DMS79 (cell line): ENCODE measurements around the gene AP5B1.

Experiments used
- DNase-seq: peaks from one replicate; lab custom pipeline; 2025; lab: John Stamatoyannopoulos, UW

AP5B1 gene

DNA sequence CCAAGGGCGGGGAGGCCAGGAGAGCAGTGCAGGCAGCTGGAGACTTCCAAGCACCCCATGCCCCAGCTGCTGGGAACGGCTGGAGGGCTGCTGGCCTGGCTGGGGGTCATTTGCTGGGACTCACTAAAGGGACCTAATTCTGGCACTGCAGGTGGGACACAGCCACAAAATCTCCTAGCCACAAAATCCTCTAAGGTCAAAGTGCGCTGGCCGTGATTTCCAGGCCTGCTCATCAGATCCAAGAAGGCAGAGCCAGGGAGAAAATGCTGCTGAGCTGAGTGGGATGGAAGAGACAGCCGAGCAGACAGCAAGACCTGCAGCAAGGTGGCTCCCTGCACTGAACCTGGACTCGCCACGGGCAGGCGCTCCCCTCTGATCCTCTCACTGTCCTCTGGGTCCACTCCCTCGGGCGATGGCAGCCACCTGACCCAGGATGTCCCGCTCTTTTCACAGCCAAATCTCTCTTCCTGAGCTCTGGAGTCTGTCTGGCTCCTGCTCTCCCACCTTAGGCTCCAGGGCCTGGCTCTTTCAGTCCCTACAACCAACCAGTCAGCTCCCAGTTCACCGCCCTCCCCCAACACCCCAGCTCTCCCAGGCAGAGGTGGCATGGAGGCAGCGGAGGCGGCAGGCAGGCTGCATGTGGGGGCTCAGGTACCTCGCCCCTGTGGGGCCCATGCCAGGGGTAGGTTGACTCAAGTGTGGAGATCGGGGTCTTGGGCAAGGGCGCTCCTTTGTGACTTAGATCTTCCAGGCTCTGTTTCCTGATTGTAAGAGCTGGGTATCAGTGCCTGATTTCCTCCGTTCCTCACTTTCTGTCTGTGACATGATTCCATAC is 20.6 kb upstream of the AP5B1 start:
- DNase-seq: no peak

- no peak for DNase-seq
These were observed 18.1 kb upstream of the AP5B1 start for GRCh38 chr11:65798882-65799281.

DNA sequence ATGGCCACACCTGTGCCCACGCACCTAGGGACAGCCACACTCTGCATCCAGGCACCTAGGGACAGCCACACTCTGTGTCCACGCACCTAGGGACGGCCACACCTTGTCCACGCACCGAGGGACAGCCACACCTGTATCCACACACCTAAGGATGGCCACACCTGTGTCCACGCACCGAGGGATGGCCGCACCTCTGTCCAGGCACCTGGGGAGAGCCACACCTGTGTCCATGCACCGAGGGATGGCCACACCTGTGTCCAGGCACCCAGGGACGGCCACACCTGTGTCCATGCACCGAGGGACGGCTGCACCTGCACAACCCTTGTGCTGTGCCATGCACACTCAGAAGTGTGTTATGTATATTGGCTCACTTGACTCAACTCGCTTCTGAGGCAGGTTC is 16.9 kb upstream of the AP5B1 start:
- DNase-seq: no peak

DNA sequence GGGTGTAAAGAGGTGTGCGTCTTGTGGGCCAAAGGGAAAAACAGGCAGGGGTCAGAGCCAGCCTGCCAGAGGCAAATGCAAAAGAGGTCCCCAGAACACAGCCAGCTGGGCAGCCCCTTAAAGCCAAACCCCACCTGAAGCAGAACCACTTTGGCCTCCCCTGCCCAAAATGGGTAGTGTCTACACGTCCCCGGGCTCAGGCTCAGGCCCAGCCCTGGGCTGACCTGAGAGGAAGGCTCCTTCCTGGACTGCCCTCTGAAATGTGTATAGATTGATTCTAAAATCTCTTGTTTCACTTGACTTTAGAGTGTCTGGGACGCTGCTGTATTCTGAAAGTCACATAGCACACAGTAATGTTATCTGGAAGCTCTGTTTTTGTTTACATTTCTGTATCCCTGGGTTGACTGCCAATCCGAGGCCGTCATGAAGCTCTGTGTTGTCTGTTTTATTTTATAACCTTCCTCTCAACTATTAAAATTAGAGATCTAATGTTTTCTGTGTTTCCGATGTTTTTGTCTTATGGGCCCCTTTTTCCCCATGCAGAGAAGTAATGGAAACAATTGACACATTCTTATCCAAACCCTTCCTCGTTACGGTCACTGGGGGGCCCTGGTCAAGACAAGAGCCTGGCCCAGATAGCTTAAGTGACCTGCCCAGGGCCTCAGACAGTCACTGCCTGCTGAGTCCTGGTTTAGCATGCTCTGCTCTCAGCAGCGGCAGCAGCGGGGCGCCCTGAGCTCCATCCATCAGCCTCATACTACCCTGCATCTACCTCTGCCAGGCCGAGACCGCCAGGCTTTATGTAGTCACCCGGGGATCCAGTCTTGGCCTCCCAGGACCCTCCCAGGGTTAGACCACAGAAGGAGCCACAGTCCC is 16.2 kb upstream of the AP5B1 start:
- no peak for DNase-seq

DNA sequence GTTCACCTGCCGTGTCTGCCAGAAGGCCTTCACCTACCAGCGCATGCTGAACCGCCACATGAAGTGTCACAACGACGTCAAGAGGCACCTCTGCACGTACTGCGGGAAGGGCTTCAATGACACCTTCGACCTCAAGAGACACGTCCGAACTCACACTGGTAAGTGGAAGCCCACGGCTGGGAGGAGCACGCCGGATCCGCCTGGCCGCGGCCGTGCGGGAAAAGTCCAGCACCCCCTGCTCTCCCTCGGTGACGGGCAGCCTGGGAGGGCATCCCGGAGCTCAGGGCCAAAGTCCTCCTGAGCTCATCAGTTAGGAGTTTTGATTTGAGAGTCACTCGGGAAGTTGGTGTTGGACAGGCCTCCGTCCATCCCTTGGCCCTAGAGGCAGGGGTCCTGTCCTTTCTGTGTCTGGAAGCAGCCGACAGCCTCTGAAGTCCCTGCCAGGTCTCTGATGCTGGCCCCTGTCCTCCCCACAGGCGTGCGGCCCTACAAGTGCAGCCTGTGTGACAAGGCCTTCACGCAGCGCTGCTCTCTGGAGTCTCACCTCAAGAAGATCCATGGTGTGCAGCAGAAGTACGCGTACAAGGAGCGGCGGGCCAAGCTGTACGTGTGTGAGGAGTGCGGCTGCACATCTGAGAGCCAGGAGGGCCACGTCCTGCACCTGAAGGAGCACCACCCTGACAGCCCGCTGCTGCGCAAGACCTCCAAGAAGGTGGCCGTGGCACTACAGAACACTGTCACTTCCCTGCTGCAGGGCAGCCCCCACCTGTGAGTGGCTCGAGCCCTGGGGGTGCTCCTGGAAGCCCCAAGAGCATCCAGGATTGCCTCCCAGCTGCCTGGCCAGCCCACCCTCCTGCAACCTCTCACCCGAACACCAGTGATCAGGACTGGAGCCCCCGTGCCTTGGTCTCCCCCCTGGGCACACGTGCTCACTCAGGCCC is 14.1 kb upstream of the AP5B1 start:
- DNase-seq: no peak

DNA sequence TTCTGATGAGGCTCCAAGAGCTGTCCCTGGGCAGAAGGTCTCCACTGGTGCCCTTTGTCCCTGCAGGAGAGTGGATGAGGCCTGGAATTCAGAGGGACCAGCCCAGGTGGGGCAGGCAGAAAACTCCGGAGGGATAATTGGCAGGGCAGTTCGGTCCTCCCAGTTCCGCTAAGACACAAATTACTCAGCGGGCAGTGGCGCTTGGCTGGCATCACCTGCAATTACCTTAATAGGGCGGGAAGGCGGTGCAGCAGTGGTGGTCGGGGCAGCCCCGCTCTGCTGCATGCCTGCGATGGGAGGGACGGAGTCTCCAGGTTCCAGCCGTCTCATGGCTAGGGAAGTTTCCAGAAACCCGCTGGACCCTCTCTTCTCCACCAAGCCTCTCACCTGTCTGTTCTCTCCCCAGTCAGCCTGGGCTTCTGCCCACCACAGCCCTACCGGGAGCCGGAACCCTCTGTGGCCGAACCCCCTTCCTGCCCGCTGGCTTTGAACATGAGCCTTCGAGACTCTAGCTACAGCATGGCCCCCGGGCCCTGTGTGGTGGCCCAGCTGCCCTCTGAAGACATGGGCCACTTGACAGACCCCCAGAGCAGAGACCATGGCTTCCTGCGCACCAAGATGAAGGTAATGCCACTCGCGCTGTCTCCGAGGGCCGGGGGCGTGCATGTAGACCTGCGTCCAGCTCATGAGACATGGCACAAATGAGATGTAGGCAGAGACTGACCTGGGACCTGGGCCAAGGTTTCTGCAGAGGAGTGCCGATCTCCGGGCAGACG is 13.0 kb upstream of the AP5B1 start:
- no peak for DNase-seq

DNA sequence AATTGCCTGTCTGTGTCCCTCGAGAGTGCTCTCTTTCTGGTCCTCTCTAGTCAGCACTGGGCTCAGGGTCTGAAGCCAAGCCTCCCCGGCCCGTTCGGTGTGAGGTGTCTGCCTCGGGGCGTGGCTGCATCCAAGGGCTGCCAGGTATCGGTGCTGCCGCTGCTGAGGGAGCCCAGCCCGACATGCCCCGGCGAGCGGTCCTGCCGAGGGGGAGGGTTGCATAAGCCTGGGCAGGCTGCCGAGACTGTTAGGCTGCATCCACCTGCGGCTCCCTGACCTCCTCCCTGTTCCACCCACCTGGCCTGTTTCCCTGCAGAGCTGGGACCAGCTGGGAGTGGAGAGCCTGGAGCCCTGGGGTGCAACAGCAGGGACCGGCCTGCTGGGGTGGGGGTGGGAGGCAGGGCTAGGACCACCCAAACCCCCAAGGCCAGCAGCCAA is 12.4 kb upstream of the AP5B1 start:
- peak; percentile 75 for DNase-seq

- DNase-seq: no peak
These were observed 11.7 kb upstream of the AP5B1 start for GRCh38 chr11:65792456-65792855.

DNA sequence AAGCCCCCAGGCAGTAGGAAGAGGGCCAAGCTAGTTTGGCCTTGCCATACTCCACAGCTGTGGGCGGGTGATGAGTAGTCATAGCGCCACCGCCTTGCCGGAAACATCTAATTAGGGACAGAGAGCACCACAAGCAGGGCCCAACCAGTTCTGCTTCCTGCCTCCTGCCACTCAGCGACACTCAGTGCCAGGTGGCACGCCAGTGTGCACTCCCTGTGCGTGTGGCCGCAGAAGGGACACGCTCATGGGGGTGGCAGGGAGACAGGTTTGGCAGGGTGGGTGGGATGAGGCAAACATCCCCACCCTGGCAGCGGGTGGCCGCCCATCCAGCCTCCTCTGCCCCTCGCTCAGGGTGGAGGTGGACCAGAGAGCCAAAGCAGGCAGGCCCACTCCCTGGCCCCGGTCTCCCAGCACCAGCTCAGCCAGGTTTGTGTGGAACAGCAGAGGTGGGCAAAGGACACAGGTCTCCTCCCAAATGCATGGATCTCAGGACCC is 11.0 kb upstream of the AP5B1 start:
- DNase-seq: peak; percentile 65

DNA sequence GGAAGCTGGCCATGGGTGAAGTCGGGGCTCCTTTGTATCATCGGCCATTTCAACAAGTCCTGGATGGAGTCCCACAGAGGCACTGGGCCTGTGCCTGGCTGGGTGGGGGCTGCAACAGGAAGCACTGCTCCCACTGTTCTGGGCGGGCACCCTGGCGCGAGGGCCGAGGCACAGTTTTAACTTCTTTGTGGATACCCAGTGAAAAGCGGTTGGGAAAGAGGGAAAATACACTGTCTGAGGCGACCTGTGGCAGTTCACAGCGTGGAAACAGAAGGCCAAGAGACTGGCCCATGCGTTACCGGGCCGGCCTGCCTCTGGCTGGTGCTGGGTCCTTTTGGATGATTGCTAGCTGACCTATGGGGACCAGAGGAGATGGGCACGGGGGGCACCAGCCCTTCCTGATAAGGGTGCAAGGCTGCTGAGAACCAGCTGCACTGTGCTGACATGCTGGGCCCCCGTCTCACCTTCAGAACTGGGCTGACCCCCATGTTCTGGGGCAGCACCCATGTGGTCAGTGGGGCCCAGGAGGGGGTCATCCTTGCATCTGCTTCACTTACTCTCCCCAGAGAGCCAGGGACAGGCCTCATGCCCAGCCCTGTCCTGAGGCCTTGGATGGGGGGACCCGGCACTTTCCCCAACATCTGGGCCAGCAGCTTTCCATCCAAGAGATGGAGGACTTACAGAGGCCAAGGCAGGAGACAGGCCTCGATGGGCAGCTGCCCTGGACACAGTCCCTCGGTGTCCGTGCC is 10.3 kb upstream of the AP5B1 start:
- DNase-seq: no peak

DNA sequence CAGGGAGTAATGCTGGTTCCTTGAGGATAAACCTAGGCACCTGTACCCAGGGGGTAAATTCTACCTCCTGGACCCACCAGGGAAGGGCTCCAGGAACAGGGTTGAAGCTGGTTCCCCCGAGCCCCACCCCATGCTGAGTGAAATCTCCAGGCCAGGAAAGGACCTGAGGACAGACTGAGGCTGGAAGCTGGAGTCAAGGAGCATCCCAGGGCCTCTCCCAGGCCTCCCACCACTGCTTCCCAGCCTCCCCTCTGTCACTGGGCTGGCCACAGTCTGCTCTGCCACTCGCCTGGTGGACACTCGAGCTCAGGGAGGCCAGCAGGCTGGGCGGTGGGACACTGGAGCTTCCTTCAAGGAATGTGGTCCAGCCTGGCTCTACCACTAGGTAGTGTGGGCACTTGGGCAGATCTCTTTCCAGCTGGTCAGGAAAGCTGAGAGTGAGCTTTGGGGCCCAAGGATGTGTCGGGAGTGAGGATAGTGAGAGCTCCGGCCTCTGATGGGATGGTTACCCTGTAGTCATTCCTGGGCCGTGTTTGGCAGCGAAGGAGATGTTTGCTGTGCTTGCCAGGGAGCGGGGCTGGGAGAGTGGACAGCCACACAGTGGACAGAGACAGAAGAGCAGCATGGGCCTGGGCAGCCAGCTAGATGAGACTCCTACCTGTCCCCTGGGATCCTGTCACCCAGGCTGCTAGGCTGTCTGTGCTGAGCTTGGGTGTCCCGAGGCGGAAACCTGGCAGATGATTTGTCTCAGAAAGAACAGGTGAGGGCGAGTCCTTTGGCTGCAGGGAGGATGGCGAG is 9.5 kb upstream of the AP5B1 start:
- no peak for DNase-seq

DNA sequence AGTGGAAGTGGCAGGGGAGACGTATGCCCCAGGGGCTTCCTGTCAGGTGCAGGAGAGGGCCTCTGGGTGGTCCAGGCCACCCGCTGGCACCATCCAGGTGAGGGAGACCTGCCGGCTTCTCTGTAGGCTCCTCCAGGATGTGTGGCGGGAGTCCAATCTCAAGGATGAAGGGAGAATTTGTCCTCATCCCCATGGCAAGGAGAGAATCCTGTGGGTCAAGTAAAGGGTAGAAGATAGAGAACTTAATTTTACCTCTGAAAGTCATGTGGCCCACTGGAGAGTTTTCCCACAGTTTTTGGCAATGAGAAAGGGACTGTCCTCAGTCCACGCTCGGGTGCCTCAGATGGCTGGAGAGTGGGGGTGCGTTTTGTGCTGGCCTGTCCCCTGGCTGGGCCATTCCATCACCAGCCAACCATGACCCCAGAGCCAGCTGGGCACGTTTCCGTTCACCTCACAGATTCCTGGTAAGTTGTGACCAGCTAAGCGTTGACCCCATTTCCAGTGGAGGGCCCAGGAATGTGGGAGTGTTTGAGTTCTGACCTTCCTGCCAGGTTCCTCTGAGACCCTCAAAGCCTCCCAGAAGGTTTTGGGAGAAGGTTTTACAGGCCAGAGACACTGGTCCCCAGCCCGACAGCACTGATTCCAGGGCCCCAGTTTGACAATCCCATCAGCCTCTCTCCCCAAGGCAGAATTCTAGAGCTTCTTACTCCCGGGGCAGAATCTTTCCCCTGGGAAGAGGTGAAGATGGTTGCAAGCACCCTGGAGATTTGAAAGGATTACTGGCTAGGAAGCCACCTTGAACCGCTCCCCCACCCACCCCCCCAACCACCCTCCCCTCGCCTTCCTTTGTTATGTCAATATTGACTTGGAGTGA is 8.7 kb upstream of the AP5B1 start:
- no peak for DNase-seq

GRCh38 chr11:65788821-65789220 is 8.0 kb upstream of the AP5B1 start:
- DNase-seq: no peak

DNA sequence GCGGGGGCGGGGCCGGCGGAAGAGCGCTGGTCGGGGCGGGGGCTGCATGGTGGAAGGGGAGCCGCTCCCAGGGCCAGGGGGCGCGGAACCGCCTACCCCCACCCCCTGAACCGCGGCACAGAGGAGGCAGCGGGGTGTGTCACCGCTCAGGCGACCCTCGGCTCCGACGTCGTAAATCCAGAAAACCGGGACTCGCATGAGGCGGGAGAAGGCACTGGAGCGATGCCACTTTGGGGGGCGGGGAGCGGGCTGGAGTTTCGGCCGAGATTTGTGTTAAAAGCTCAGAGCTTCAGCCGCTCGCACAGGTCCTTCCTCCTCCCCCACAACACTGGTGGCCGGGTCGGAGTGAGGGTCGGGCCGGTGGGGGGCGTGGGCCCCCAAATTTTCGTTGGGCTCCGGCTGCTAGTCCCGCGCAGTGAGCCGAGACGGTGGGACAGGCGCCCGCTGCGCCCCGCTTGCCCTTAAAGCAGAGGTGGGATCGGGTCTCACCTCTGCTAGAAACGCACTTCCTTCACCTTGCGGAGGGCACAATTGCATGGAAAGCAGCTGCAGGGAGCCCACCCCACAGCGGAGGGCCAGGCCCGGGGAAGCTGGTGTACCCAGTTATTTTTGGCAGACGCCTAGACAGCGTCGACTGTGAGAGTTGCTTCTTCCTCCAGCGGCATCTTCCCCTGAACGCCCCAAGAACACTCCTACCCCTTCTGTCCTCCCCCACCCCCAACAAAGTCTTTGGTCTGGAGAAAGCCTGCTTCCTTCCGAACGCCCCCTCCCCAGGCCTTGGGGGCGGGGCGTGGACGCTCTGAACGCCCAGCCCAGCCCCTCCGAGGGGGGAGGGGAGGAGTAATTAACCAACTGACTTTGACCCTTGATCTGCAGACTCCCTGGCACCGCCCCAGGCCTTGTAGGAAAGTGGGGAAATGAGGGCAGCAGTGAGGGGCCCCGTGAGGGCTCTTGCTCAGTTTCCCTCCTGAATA is 7.2 kb upstream of the AP5B1 start:
- DNase-seq: no peak

GRCh38 chr11:65786786-65787636 is 6.2 kb upstream of the AP5B1 start, which contains the start of gene OVOL1:
Gene OVOL1 (plus strand): TSS chr11:65787063. CDS start chr11:65787374, 311 bp downstream.
- peak; percentile 78 for DNase-seq
